Caco-2 (cell line): ENCODE data around the gene AUTS2. TPM values are rescaled to one million over a fixed set of nuclear protein-coding genes. Genes with fewer than 3 reads are reported as not detected.

Source experiments
- BruUV-seq: library from RNA; stranded (reverse); fragments of 400-500 nt; replicated peaks from 2 replicates; lab custom pipeline; 2021; lab: Mats Ljungman, UMichigan
- CTCF ChIA-PET: fragments of 300-600 bp; sonication (Branson Sonifier 250); formaldehyde crosslinking; loops from one replicate; lab custom pipeline; 2022; ENCODE audit warnings: antibody characterized with exemption; lab: Charles Lee
- POLR2A ChIA-PET: fragments of 300-600 bp; sonication (Branson Sonifier 250); formaldehyde crosslinking; loops from one replicate; lab custom pipeline; 2022; ENCODE audit warnings: antibody characterized with exemption; lab: Charles Lee
- DNase-seq, 2 experiments: peaks; one replicate each; pipeline versions ENCODE4 v3.0.0 to v3.0.0-alpha.2; 2020 to 2022
- H3K27me3 ChIP-seq: replicated peaks from 2 replicates; pipeline ENCODE4 v1.6.0; 2011; ENCODE audit warnings: low read length; ENCODE audit not compliant: control insufficient read depth, insufficient read depth
- H3K36me3 ChIP-seq: 2 replicates; pipeline ENCODE4 v1.5.1; 2011; ENCODE audit warnings: low read length; ENCODE audit not compliant: control insufficient read depth, insufficient read depth
- H3K4me1 ChIP-seq: fragments of 250-450 bp; sonication (Bioruptor Pico); 2 replicates; pipeline ENCODE4 v1.5.1; 2020; ENCODE audit warnings: mild to moderate bottlenecking
- H3K4me3 ChIP-seq: 2 replicates; pipeline ENCODE4 v1.5.1; 2011; ENCODE audit warnings: low read depth, mild to moderate bottlenecking, control low read depth, low read length
- H3K9me3 ChIP-seq: fragments of 250-450 bp; sonication (Bioruptor Pico); 2 replicates; pipeline ENCODE4 v1.5.1; 2020; ENCODE audit warnings: mild to moderate bottlenecking, moderate library complexity
- H3K27ac Mint-ChIP-seq: one replicate; pipeline ENCODE4 v1.8.0; 2022; ENCODE audit warnings: mixed read lengths; ENCODE audit not compliant: unreplicated experiment
- H3K27me3 Mint-ChIP-seq: one replicate; pipeline ENCODE4 v1.8.0; 2022; ENCODE audit warnings: mixed read lengths; ENCODE audit not compliant: insufficient read depth, unreplicated experiment
- H3K36me3 Mint-ChIP-seq: one replicate; pipeline ENCODE4 v1.8.0; 2022; ENCODE audit warnings: mild to moderate bottlenecking, mixed read lengths; ENCODE audit not compliant: insufficient read depth, unreplicated experiment
- H3K4me1 Mint-ChIP-seq: one replicate; pipeline ENCODE4 v1.8.0; 2022; ENCODE audit warnings: low read depth, mixed read lengths; ENCODE audit not compliant: unreplicated experiment
- H3K4me3 Mint-ChIP-seq: one replicate; pipeline ENCODE4 v1.8.0; 2022; ENCODE audit warnings: mild to moderate bottlenecking, moderate library complexity, mixed read lengths; ENCODE audit not compliant: unreplicated experiment
- H3K9me3 Mint-ChIP-seq: one replicate; pipeline ENCODE4 v1.8.0; 2022; ENCODE audit warnings: mixed read lengths; ENCODE audit not compliant: unreplicated experiment
- intact Hi-C: fragments of 100-400 bp; cut with micrococcal nuclease; formaldehyde crosslinking; loops from one replicate; pipeline ENCODE4 v1.10.0; 2022; ENCODE audit not compliant: unreplicated experiment
- total RNA-seq: library from RNA; stranded (reverse); gene quantifications from 2 replicates; pipeline ENCODE4 v1.2.3, GENCODE V29; 2022
- TF ChIP-seq, protein P1 (sequence below), 2 experiments: fragments of 200-600 bp in 1 of 2; IDR thresholded peaks; 1 replicate in 1 of 2; 2 replicates in 1 of 2; pipeline versions ENCODE4 v1.5.1 to v1.8.0; 2011 to 2022; ENCODE audit warnings: antibody characterized with exemption in 1 of 2, control low read depth in 1 of 2, inconsistent platforms in 1 of 2, low read depth in 1 of 2, low read length in 1 of 2, mild to moderate bottlenecking in 1 of 2, moderate library complexity in 1 of 2; ENCODE audit not compliant: insufficient read depth in 1 of 2, severe bottlenecking in 1 of 2, unreplicated experiment in 1 of 2

The AUTS2 gene
- total RNA-seq, 1 experiment from 2014 or later, result 37.1 TPM

DNA sequence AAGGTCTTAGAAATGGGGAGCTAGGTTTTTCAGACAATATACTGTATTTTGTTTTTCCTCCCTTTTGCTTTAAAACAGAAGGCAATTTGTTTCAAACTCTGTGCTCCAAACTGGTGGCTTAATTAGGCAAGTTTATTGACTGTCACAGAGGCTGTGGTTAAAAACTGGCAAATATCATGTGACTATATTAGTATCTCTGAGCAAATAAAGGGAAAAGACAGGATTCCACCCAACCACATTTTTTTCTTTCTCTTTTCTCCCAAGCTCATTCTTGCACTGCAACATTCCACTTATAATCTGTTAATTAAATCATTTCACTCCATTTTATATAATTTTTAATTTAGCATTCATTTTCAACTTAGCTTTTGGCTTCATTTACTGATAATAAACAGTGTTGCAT lies 615.8 kb downstream of the AUTS2 start:
- H3K4me3 ChIP-seq, result no peak overlapping the region
- CTCF ChIA-PET, result no interaction called here
- H3K27ac Mint-ChIP-seq, result peak overlapping the region; percentile 78
- no peaks in the 10 kb centered on the region for H3K27me3 Mint-ChIP-seq
- peaks cover 92% of the 10 kb centered on the region for H3K4me1 ChIP-seq
- H3K36me3 Mint-ChIP-seq, result no peaks in the 10 kb centered on the region
- no peaks in the 10 kb centered on the region for H3K9me3 Mint-ChIP-seq
- H3K4me1 Mint-ChIP-seq, result peaks cover 32% of the 10 kb centered on the region
- no peaks in the 10 kb centered on the region for H3K27me3 ChIP-seq
- H3K36me3 ChIP-seq, result no peaks in the 10 kb centered on the region
- POLR2A ChIA-PET, result no interaction called here
- peak overlapping the region; percentile 54 for H3K4me3 Mint-ChIP-seq
- TF ChIP-seq, protein P1, sequence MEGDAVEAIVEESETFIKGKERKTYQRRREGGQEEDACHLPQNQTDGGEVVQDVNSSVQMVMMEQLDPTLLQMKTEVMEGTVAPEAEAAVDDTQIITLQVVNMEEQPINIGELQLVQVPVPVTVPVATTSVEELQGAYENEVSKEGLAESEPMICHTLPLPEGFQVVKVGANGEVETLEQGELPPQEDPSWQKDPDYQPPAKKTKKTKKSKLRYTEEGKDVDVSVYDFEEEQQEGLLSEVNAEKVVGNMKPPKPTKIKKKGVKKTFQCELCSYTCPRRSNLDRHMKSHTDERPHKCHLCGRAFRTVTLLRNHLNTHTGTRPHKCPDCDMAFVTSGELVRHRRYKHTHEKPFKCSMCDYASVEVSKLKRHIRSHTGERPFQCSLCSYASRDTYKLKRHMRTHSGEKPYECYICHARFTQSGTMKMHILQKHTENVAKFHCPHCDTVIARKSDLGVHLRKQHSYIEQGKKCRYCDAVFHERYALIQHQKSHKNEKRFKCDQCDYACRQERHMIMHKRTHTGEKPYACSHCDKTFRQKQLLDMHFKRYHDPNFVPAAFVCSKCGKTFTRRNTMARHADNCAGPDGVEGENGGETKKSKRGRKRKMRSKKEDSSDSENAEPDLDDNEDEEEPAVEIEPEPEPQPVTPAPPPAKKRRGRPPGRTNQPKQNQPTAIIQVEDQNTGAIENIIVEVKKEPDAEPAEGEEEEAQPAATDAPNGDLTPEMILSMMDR (IDR thresholded peaks at IDR 0.05; ENCODE audit: insufficient read depth in 1 of 2, low read depth in 1 of 2, low read length in 1 of 2, severe bottlenecking in 1 of 2, unreplicated experiment in 1 of 2), result no peak
- BruUV-seq, result no TSS peak
- peak in 1 of 2 experiments; percentile 18 for DNase-seq
- intact Hi-C loops, result loop anchor here (10.0 kb wide), 1 partner anchor 91 kb away; no protein-coding TSS in a partner anchor
- H3K9me3 ChIP-seq, result no peaks in the 10 kb centered on the region

DNA sequence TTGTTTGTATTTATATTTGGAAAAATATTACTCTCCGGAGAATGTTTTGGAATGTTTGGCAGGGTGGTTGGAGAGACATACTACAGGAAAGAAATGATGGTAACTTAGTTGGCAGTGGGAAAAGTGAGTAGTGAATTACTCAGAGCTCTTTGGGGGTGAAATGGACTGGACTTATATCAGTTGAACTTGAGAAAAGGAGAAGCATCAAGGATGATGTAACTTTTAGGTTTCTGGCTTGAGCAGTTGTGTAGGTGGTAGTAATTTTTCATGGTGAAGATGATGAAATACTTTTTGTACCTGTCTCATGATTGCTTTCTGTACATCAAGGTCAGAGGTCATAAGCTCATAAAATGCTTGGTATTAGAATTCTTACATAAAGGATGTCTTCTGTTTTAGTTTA lies 617.2 kb downstream of the AUTS2 start:
- Mint-ChIP-seq H3K27me3 (no peaks in the 10 kb centered on the region), H3K4me3 (no peak overlapping the region), H3K4me1 (peaks cover 38% of the 10 kb centered on the region), H3K36me3 (no peaks in the 10 kb centered on the region), H3K9me3 (no peaks in the 10 kb centered on the region), H3K27ac (peak overlapping the region; percentile 61)
- POLR2A ChIA-PET, result no interaction called here
- no peaks in the 10 kb centered on the region for H3K36me3 ChIP-seq
- no TSS peak for BruUV-seq
- TF ChIP-seq, protein P1 (IDR thresholded peaks at IDR 0.05; ENCODE audit: insufficient read depth in 1 of 2, low read depth in 1 of 2, low read length in 1 of 2, severe bottlenecking in 1 of 2, unreplicated experiment in 1 of 2), result no peak
- intact Hi-C loops, result loop anchor here (10.0 kb wide), 1 partner anchor 89 kb away; no protein-coding TSS in a partner anchor
- no peaks in the 10 kb centered on the region for H3K27me3 ChIP-seq
- CTCF ChIA-PET, result no interaction called here
- no peak overlapping the region for H3K4me3 ChIP-seq
- no peak for DNase-seq
- no peaks in the 10 kb centered on the region for H3K9me3 ChIP-seq
- peaks cover 84% of the 10 kb centered on the region for H3K4me1 ChIP-seq

DNA sequence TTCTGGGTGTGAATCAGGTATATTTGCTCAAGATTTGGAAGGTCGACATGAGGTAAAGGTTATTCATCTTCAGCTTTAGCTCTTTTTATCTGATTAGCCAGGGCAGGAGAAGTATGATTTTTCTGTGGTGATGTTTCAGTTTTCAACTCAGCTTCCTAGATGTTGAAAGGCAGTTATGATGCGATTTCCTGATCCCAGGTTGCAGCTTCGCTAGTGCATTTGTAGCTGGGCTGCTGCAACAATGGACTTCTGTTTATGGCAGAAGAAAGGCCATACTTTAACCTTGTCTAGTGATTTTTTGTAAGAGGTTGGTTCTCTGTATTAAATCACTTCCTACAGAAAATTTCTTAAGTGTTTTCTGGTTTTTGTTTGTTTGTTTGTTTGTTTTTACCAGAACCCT lies 619.3 kb downstream of the AUTS2 start:
- H3K4me3 ChIP-seq, result no peak overlapping the region
- POLR2A ChIA-PET, result no interaction called here
- CTCF ChIA-PET, result no interaction called here
- no peaks in the 10 kb centered on the region for H3K27me3 ChIP-seq
- TF ChIP-seq, protein P1 (IDR thresholded peaks at IDR 0.05; ENCODE audit: insufficient read depth in 1 of 2, low read depth in 1 of 2, low read length in 1 of 2, severe bottlenecking in 1 of 2, unreplicated experiment in 1 of 2), result no peak
- Mint-ChIP-seq H3K27ac (peak overlapping the region; percentile 87), H3K27me3 (no peaks in the 10 kb centered on the region), H3K4me1 (peaks cover 33% of the 10 kb centered on the region), H3K36me3 (no peaks in the 10 kb centered on the region), H3K9me3 (no peaks in the 10 kb centered on the region), H3K4me3 (no peak overlapping the region)
- H3K9me3 ChIP-seq, result no peaks in the 10 kb centered on the region
- intact Hi-C loops, result loop anchor here (10.0 kb wide), 1 partner anchor 87 kb away; no protein-coding TSS in a partner anchor
- no peak for DNase-seq
- H3K36me3 ChIP-seq, result no peaks in the 10 kb centered on the region
- H3K4me1 ChIP-seq, result peaks cover 71% of the 10 kb centered on the region
- BruUV-seq, result no TSS peak
